ENCODE measurements around the gene ZFYVE26. TPM values are rescaled to one million over a fixed set of nuclear protein-coding genes. Genes with fewer than 3 reads are reported as not detected.

The ZFYVE26 gene
- total RNA-seq, 2 donors from 2014 or later, result 11.7 to 31.0 TPM

DNA sequence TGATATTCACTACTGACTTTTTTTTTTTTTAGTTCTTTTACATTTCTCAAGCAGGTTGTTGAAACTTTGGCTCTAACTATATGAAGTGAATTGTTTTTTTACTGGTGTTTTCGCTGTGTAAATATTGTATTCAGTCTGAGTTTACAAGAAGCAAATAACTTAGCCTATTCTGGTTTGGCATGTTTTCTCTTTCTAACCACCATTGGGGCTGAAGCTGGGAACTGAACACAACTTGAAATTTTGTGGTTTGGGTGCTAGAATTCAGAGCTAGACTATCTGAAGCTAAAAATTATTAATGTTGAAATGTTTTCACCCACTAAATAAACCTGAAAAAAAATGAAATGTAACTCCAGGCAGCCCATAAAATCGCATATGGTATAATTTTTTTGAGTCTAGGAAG is 40.4 kb upstream of the ZFYVE26 start:
- no peak for DNase-seq
- intact Hi-C loops (cut with DNase I), result no loop called here
- no peaks in the 10 kb centered on the region for H3K27me3 ChIP-seq
- H3K4me1 ChIP-seq, result peaks cover 6% of the 10 kb centered on the region
- no peaks in the 10 kb centered on the region for H3K36me3 ChIP-seq (replicated peaks in 1 of 2; ENCODE audit: insufficient read depth in 1 of 2, low read depth in 2 of 2)
- no peak overlapping the region for H3K4me3 ChIP-seq
- H3K27ac ChIP-seq, result no peak overlapping the region
- no peaks in the 10 kb centered on the region for H3K9me3 ChIP-seq
- 47 to 54% methylated on average over 2 of the region's 2 CpGs for WGBS, 2 donors
- no peak for ATAC-seq
- no peak for TF ChIP-seq POLR2A (IDR thresholded peaks at IDR 0.05)
- no peak for TF ChIP-seq CTCF (IDR thresholded peaks at IDR 0.05)

DNA sequence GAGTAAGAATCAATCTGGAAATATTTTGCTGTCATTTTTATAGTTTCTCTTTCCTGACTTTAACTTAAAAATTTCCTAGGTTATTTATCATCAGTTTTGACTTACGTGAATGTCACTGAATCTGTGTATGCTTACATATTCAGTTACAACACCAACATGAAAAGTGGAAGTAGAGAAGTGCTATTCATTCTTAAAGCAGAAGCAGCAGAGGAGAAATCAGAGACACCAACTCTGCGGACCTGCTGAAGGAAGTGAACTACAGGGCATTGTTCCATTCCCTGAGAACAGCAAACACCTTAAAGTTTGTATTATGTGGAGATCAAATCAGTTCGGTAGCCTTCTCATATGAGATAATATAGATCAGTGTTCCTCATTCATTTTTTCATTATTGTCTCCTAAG is 37.3 kb upstream of the ZFYVE26 start:
- H3K27me3 ChIP-seq, result no peaks in the 10 kb centered on the region
- H3K4me1 ChIP-seq, result peaks cover 6% of the 10 kb centered on the region
- ATAC-seq (no peak), DNase-seq (no peak)
- TF ChIP-seq CTCF (IDR thresholded peaks at IDR 0.05) (no peak), POLR2A (IDR thresholded peaks at IDR 0.05) (no peak)
- H3K36me3 ChIP-seq (replicated peaks in 1 of 2; ENCODE audit: insufficient read depth in 1 of 2, low read depth in 2 of 2), result no peaks in the 10 kb centered on the region
- intact Hi-C loops (cut with DNase I), result no loop called here
- no peak overlapping the region for H3K27ac ChIP-seq
- no peak overlapping the region for H3K4me3 ChIP-seq
- H3K9me3 ChIP-seq, result no peaks in the 10 kb centered on the region
- 52 to 56% methylated on average over 3 of the region's 3 CpGs for WGBS, 2 donors

DNA sequence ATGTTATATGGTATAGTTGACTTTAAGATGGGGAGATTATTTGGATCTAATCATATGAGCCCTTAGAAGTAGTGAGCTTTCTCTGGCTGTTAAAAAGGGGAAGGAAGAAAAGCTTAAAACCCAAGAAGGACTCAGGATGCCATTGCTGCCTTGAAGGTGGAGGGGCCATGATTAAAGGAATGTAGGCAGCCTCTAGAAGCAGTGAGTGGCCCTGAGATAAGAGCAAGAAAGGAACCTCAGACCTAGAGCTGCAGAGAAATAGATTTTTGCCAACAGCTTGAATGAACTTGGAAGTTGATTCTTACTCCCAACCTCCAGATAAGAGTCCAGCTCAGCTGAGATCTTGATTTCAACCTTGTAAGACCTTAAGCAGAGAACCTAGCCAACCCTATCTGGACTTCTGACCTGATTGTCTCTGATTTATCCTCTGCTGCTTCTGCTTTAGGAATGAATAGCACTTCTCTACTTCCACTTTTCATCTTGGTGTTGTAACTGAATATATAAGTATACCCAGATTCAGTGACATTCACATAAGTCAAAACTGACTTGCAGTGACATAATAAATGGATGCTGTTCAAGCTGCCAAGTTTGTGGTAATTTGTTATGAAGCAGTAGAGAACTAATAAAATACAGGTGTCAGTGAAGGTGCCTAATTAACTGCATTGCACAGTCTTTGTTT is 36.7 kb upstream of the ZFYVE26 start:
- DNase-seq (no peak), ATAC-seq (no peak)
- Histone ChIP-seq H3K4me3 (no peak overlapping the region), H3K36me3 (replicated peaks in 1 of 2; ENCODE audit: insufficient read depth in 1 of 2, low read depth in 2 of 2) (no peaks in the 10 kb centered on the region), H3K27ac (no peak overlapping the region), H3K9me3 (no peaks in the 10 kb centered on the region), H3K27me3 (no peaks in the 10 kb centered on the region), H3K4me1 (peaks cover 6% of the 10 kb centered on the region)
- TF ChIP-seq CTCF (IDR thresholded peaks at IDR 0.05) (no peak), POLR2A (IDR thresholded peaks at IDR 0.05) (no peak)
- intact Hi-C loops (cut with DNase I), result no loop called here

GRCh38 chr14:67851785-67852410 is 35.5 kb upstream of the ZFYVE26 start:
- H3K27me3 ChIP-seq, result no peaks in the 10 kb centered on the region
- no peaks in the 10 kb centered on the region for H3K36me3 ChIP-seq (replicated peaks in 1 of 2; ENCODE audit: insufficient read depth in 1 of 2, low read depth in 2 of 2)
- H3K4me3 ChIP-seq, result no peak overlapping the region
- H3K27ac ChIP-seq, result no peak overlapping the region
- TF ChIP-seq POLR2A (IDR thresholded peaks at IDR 0.05) (no peak), CTCF (IDR thresholded peaks at IDR 0.05) (no peak)
- DNase-seq, result no peak
- ATAC-seq, result no peak
- WGBS, 2 donors, result 89 to 92% methylated on average over 4 to 7 of the region's 9 CpGs
- no peaks in the 10 kb centered on the region for H3K9me3 ChIP-seq
- H3K4me1 ChIP-seq, result peaks cover 4% of the 10 kb centered on the region
- intact Hi-C loops (cut with DNase I), result no loop called here

All from body of pancreas (tissue), 4 donors.